Measurements from ENCODE around the gene ZNF444. TPM values are rescaled to one million over a fixed set of nuclear protein-coding genes. Genes with fewer than 3 reads are reported as not detected.

ZNF444 gene
- total RNA-seq, 1 donor from 2014 or later, result 37.3 TPM

DNA sequence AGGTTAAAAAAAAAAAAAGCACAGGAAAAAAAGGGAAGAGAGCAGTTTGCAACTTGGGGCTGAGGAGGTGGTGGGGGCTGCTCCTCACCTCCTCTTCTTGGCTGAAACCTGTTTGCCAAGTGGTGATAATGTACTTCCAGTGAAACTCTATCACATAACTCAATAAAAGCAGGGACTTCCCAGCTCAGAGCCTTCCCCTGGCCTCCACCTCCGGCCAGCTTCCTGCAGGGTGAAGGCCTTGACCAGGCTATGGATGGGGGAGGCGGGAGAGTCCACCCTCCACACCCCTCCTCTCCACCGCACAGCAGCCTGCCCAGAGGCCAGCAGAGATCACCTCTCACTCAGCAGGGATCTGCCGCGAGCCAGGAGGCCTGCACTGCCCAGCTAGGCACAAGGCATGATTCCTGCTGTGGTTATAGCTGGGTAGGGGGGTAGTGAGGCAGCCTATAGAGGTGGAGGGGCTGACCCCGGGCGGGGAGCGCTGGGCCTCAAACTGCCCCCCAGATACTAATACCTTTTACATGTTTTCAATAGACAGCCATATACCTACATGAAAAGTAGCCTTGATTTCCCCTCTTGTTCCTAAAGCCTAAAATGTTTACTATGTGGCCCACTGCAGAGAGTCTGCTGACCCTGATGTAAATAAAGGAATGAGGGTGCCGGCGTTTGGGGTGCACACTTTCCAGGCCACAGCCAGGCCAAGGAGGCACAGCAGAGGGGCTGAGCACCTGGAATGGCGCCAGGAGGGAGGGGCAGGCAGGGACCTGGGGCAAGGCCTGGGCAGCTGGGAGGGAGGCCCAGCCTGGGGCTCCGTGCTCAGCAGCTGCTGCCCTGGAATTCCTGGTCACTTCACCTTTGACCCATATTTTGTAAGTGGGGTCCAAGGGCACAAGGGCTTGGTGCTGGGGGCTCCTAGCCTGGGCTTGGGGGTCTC is 30.3 kb upstream of the ZNF444 start:
- H3K27me3 ChIP-seq, result no peaks in the 10 kb centered on the region
- TF ChIP-seq, protein P1, sequence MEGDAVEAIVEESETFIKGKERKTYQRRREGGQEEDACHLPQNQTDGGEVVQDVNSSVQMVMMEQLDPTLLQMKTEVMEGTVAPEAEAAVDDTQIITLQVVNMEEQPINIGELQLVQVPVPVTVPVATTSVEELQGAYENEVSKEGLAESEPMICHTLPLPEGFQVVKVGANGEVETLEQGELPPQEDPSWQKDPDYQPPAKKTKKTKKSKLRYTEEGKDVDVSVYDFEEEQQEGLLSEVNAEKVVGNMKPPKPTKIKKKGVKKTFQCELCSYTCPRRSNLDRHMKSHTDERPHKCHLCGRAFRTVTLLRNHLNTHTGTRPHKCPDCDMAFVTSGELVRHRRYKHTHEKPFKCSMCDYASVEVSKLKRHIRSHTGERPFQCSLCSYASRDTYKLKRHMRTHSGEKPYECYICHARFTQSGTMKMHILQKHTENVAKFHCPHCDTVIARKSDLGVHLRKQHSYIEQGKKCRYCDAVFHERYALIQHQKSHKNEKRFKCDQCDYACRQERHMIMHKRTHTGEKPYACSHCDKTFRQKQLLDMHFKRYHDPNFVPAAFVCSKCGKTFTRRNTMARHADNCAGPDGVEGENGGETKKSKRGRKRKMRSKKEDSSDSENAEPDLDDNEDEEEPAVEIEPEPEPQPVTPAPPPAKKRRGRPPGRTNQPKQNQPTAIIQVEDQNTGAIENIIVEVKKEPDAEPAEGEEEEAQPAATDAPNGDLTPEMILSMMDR (IDR thresholded peaks at IDR 0.05), result no peak
- no peak overlapping the region for H3K4me3 ChIP-seq
- ATAC-seq (peak; percentile 71), DNase-seq (no peak)
- no peaks in the 10 kb centered on the region for H3K9me3 ChIP-seq
- peak overlapping the region; percentile 56 for H3K27ac ChIP-seq
- no peaks in the 10 kb centered on the region for H3K36me3 ChIP-seq
- intact Hi-C loops (cut with DNase I), result loop anchor here (10.0 kb wide), 1 partner anchor 54 kb away; no protein-coding TSS in a partner anchor
- peaks cover 78% of the 10 kb centered on the region for H3K4me1 ChIP-seq

DNA sequence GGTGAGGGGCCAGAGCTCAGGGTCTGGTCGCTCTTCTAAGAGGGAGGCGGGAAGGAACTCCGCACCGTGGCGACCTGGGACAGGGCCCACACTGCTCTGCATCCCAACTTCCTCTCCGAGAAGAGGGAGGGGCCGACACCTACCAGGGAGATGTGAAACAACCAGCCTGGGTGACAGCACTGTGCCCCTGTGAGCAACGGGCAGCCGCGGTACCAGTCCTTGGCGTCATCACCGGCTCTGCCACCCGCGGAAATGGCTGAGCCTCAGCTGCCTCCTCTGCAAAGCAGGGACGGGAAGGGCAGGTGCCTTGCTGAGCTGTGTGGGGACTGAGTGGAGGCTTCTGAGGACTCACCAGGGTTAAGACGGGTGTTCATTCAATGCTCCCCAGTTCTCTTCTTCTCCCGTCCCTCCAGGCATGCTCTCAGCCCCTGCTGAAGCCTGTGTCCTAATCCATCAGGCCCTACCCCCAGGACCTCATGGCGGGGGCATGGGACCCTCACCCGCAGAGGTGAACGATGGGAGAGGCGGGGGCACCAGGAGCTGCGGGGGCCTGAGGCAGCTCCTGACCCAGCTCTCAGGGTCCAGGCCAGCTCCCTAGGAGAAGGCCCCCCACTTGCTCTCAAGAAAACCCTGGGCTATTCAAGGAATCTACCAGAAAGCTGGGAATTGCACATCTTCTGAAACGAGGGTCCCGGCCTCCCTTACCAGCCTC is 29.3 kb upstream of the ZNF444 start:
- Histone ChIP-seq H3K9me3 (no peaks in the 10 kb centered on the region), H3K27ac (peak overlapping the region; percentile 56), H3K36me3 (no peaks in the 10 kb centered on the region), H3K4me1 (peaks cover 75% of the 10 kb centered on the region), H3K4me3 (no peak overlapping the region), H3K27me3 (no peaks in the 10 kb centered on the region)
- intact Hi-C loops (cut with DNase I), result loop anchor here (10.0 kb wide), 1 partner anchor 53 kb away; no protein-coding TSS in a partner anchor
- DNase-seq, result peak; percentile 81
- ATAC-seq, result peak; percentile 82
- TF ChIP-seq, protein P1 (IDR thresholded peaks at IDR 0.05), result no peak

DNA sequence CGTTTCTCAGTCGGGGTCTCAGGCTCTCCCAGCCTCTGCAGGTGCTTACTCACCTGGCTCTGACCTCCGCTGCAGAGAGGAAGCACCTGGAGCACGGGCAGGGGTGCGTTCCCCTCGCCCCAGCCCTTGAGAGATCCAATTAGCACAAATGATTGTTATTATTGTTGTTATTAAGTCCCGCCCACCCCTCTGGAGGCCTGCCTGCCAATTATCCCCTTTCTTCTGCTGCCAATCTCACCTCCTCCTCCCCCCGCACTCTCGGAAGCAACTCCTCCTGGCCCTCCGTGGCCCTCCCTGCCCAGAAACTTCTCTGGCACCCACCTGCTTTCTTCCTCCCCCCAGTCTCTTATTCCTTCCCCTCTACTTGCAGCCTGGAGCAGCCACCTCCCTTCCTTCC is 28.8 kb upstream of the ZNF444 start:
- Histone ChIP-seq H3K36me3 (no peaks in the 10 kb centered on the region), H3K4me3 (no peak overlapping the region), H3K27ac (peak overlapping the region; percentile 56), H3K27me3 (no peaks in the 10 kb centered on the region), H3K9me3 (no peaks in the 10 kb centered on the region), H3K4me1 (peaks cover 75% of the 10 kb centered on the region)
- TF ChIP-seq, protein P1 (IDR thresholded peaks at IDR 0.05), result no peak
- DNase-seq (no peak), ATAC-seq (no peak)
- intact Hi-C loops (cut with DNase I), result loop anchor here (10.0 kb wide), 1 partner anchor 52 kb away; no protein-coding TSS in a partner anchor

DNA sequence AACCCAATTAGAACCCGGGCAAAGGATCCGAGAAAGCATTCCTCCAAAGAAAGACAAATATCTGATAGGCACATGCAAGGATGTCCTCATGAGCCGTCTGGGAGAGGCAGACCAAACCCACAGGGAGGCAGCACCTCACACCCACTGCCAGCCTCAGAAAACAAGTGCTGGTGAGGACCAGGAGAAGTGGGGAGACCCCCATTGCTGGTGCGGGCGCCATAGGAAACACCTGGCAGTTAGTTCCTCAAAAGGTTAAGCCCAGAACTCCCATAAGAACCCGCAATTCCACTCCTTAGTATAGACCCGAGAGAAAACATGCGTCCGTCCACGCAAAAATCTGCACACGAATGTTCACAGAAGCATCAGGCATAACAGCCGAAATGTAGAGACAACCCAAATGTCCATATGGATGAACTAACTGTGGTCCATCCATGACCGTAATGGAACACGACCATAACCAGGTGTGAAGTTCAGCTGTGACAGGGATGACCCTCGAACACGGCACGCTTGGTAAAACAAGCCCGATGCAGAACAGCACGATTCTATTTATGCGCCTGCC is 27.9 kb upstream of the ZNF444 start:
- no peak for DNase-seq
- H3K27ac ChIP-seq, result no peak overlapping the region

More for the DNA sequence above, 27.9 kb upstream of the ZNF444 start:
- Histone ChIP-seq H3K4me1 (peaks cover 77% of the 10 kb centered on the region), H3K36me3 (no peaks in the 10 kb centered on the region), H3K9me3 (no peaks in the 10 kb centered on the region), H3K4me3 (no peak overlapping the region), H3K27me3 (no peaks in the 10 kb centered on the region)
- TF ChIP-seq, protein P1 (IDR thresholded peaks at IDR 0.05), result no peak
- no peak for ATAC-seq
- intact Hi-C loops (cut with DNase I), result loop anchor here (10.0 kb wide), 1 partner anchor 52 kb away; no protein-coding TSS in a partner anchor

Data from upper lobe of right lung (tissue), 1 donor.